WERI-Rb-1 (cell line): ENCODE measurements around the gene CLEC16A.

Experiments used
- DNase-seq: peaks from one replicate; pipeline ENCODE4 v3.0.0-alpha.2; 2020
- H3K27ac ChIP-seq: fragments of 250-450 bp; sonication (Bioruptor Pico); 2 replicates; pipeline ENCODE4 v1.5.1; 2020; ENCODE audit warnings: mild to moderate bottlenecking, moderate library complexity
- H3K27me3 ChIP-seq: fragments of 250-450 bp; sonication (Bioruptor Pico); 2 replicates; pipeline ENCODE4 v1.5.1; 2021; ENCODE audit warnings: mild to moderate bottlenecking, low read depth, moderate library complexity; ENCODE audit not compliant: insufficient read depth, severe bottlenecking
- H3K36me3 ChIP-seq: fragments of 250-450 bp; sonication (Bioruptor Pico); 2 replicates; pipeline ENCODE4 v1.5.1; 2020; ENCODE audit warnings: mild to moderate bottlenecking, moderate library complexity
- H3K4me3 ChIP-seq: 2 replicates; pipeline ENCODE4 v1.5.1; 2011; ENCODE audit warnings: low read depth, mild to moderate bottlenecking, control low read depth, low read length
- H3K9me3 ChIP-seq: fragments of 250-450 bp; sonication (Bioruptor Pico); 2 replicates; pipeline ENCODE4 v1.5.1; 2021; ENCODE audit warnings: mild to moderate bottlenecking, moderate library complexity; ENCODE audit not compliant: severe bottlenecking
- CTCF ChIP-seq: IDR thresholded peaks from 2 replicates; pipeline ENCODE4 v1.5.1; 2011; ENCODE audit warnings: low read depth, mild to moderate bottlenecking, control low read depth, inconsistent platforms, low read length

Gene CLEC16A

GRCh38 chr16:11211061-11211976 is 267.0 kb downstream of the CLEC16A start:
- H3K4me3 ChIP-seq: no peak overlapping the region
- no peaks in the 10 kb centered on the region for H3K27me3 ChIP-seq
- DNase-seq: no peak
- H3K27ac ChIP-seq: no peak overlapping the region
- H3K36me3 ChIP-seq: no peaks in the 10 kb centered on the region
- 0 out of 2 replicates have a peak, but pooled peaks have one; percentile 9 for TF ChIP-seq CTCF
- peaks cover 10% of the 10 kb centered on the region for H3K9me3 ChIP-seq

- no peak overlapping the region for H3K27ac ChIP-seq
- DNase-seq: no peak
- no peaks in the 10 kb centered on the region for H3K27me3 ChIP-seq
- no peaks in the 10 kb centered on the region for H3K36me3 ChIP-seq
- TF ChIP-seq CTCF: no peak
- H3K9me3 ChIP-seq: peaks cover 13% of the 10 kb centered on the region
- no peak overlapping the region for H3K4me3 ChIP-seq
Measured at GRCh38 chr16:11211977-11212797, 267.8 kb downstream of the CLEC16A start.

DNA sequence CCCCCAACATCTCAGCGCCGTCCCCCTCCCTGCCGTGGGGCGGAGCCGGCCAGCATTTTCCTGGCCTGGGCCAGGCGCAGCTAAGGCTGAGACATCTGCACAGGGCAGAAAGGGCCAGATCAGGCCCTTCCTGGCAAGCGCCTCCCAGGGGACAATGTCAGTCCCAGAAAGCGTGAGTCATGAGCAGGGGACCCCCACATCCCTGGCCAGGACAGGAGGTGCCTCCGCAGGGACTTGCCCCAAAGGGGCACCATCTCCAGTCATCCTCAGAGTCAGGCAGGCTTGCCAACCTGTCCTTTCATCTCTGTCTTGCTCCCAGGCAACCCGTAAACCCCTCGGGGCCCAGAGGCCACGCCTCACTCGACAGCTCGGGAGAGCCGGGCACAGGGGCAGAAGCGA is 268.4 kb downstream of the CLEC16A start:
- no peak overlapping the region for H3K4me3 ChIP-seq
- H3K27me3 ChIP-seq: no peaks in the 10 kb centered on the region
- no peak overlapping the region for H3K27ac ChIP-seq
- no peak for TF ChIP-seq CTCF
- no peak for DNase-seq
- H3K9me3 ChIP-seq: peaks cover 11% of the 10 kb centered on the region
- no peaks in the 10 kb centered on the region for H3K36me3 ChIP-seq

DNA sequence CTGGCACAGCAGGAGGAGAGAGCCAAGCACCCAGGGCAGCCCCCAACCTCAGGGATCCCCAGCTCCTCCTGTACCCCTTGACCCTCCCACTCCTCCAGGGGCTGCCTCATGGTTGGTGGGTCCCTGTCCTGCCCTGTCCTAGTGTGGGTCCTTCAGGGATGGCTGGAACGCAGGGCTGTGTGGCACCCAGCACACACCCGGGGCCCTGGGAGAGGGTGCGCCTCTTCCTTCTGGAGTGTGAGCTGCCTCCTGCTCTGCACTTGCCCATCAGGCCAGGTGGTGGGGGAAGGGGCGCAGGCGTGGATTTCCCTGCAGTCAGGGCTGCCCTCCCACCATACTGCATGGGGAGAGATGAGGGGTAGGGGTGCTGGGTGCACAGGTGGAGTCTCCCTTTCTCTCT is 269.0 kb downstream of the CLEC16A start:
- no peaks in the 10 kb centered on the region for H3K27me3 ChIP-seq
- no peak overlapping the region for H3K27ac ChIP-seq
- DNase-seq: no peak
- no peaks in the 10 kb centered on the region for H3K36me3 ChIP-seq
- TF ChIP-seq CTCF: no peak
- H3K4me3 ChIP-seq: no peak overlapping the region
- peaks cover 14% of the 10 kb centered on the region for H3K9me3 ChIP-seq

GRCh38 chr16:11213799-11214198 is 269.4 kb downstream of the CLEC16A start:
- TF ChIP-seq CTCF: no peak
- H3K36me3 ChIP-seq: no peaks in the 10 kb centered on the region
- no peak overlapping the region for H3K4me3 ChIP-seq
- no peak for DNase-seq
- H3K9me3 ChIP-seq: peaks cover 19% of the 10 kb centered on the region
- H3K27ac ChIP-seq: no peak overlapping the region
- no peaks in the 10 kb centered on the region for H3K27me3 ChIP-seq
